ENCODE data around the gene HOXA9. TPM values are rescaled to one million over a fixed set of nuclear protein-coding genes. Genes with fewer than 3 reads are reported as not detected.

HOXA9 gene
- total RNA-seq, 3 donors from 2014 or later = 7.5 to 18.4 (median 9.0) TPM

DNA sequence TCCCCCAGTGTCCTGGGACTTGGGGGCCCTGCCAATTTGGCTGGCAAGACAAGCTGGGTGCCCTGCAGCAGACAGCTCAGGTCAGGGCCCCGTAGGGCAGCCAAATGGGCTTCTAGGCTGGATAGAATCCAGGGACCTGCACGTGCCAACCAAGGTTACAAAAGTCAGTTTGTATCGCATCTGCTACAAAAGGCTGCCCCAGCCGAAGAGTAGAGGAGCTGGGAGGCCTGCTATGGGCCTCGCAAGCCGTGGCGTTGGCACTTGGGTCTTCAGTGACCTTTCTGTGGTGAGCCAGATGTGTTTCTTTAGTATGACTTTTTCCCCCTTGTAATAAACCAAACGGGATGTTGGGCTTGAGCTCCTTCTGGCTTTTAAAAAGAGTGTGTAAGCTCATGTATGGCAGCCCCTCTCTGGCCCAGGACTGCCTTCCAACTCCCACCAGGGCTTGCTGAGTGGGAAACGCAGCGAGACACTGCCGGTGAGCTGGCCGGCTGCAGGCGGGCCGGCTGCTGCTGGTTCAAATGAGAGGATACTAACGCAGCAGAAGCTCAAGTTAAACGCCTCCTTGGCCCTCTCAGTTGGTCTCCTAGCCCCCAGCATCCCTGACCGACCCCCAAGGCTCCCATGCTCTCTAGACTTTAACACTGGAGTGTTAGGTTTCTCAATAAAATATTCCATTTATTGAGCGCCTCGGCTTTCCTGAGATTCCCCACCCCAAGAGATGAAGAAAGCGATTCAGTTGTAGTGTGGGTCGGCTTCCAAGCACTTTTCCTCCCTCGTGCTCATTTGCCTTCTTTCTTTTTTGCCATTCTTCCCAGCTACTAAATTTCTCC lies 11.8 kb upstream of the HOXA9 start:
- Histone ChIP-seq H3K9me3 (no peaks in the 10 kb centered on the region), H3K27ac (no peak overlapping the region), H3K36me3 (no peaks in the 10 kb centered on the region), H3K27me3 (peaks cover 8 to 78% of the 10 kb centered on the region in 2 donors), H3K4me1 (no peaks in the 10 kb centered on the region), H3K4me3 (peak overlapping the region in 1 of 3 donors; percentile 15)
- intact Hi-C loops (cut with DNase I; ENCODE audit: low total_unique reads) = loop anchor here (10.0 kb wide), 1 partner anchor 1322 kb away; no protein-coding TSS in a partner anchor
- no peak for TF ChIP-seq POLR2A (IDR thresholded peaks at IDR 0.05)
- TF ChIP-seq CTCF (IDR thresholded peaks at IDR 0.05) = no peak
- TF ChIP-seq POLR2AphosphoS5 (IDR thresholded peaks at IDR 0.05) = no peak
- DNase-seq (ENCODE audit: low spot score in 2 of 2) = no peak

- no peak overlapping the region for H3K27ac ChIP-seq
- no peak for DNase-seq (ENCODE audit: low spot score in 2 of 2)
- no peak for TF ChIP-seq CTCF (IDR thresholded peaks at IDR 0.05)
- no peak for TF ChIP-seq POLR2A (IDR thresholded peaks at IDR 0.05)
- TF ChIP-seq POLR2AphosphoS5 (IDR thresholded peaks at IDR 0.05) = no peak
- H3K4me3 ChIP-seq = peak overlapping the region in 1 of 3 donors; percentile 19
- peaks cover 3 to 71% of the 10 kb centered on the region in 2 donors for H3K27me3 ChIP-seq
- H3K9me3 ChIP-seq = no peaks in the 10 kb centered on the region
- H3K4me1 ChIP-seq = no peaks in the 10 kb centered on the region
- intact Hi-C loops (cut with DNase I; ENCODE audit: low total_unique reads) = loop anchor here (10.0 kb wide), 1 partner anchor 1322 kb away; no protein-coding TSS in a partner anchor
- H3K36me3 ChIP-seq = no peaks in the 10 kb centered on the region
Measured at GRCh38 chr7:27176524-27176845, 11.1 kb upstream of the HOXA9 start.

GRCh38 chr7:27175626-27176523 lies 10.5 kb upstream of the HOXA9 start:
- Histone ChIP-seq H3K4me3 (peak overlapping the region in 1 of 3 donors; percentile 19), H3K36me3 (no peaks in the 10 kb centered on the region), H3K27me3 (peaks cover 5 to 67% of the 10 kb centered on the region in 2 donors), H3K4me1 (no peaks in the 10 kb centered on the region), H3K27ac (no peak overlapping the region), H3K9me3 (no peaks in the 10 kb centered on the region)
- intact Hi-C loops (cut with DNase I; ENCODE audit: low total_unique reads) = loop anchor here (10.0 kb wide), 1 partner anchor 1321 kb away; no protein-coding TSS in a partner anchor
- peak in 1 of 2 donors; percentile 49 for DNase-seq (ENCODE audit: low spot score in 2 of 2)
- no peak for TF ChIP-seq POLR2A (IDR thresholded peaks at IDR 0.05)
- no peak for TF ChIP-seq CTCF (IDR thresholded peaks at IDR 0.05)
- TF ChIP-seq POLR2AphosphoS5 (IDR thresholded peaks at IDR 0.05) = no peak

GRCh38 chr7:27174874-27175625 lies 9.7 kb upstream of the HOXA9 start:
- intact Hi-C loops (cut with DNase I; ENCODE audit: low total_unique reads) = loop anchor here (10.0 kb wide), 1 partner anchor 1320 kb away; no protein-coding TSS in a partner anchor
- DNase-seq (ENCODE audit: low spot score in 2 of 2) = peak in 1 of 2 donors; percentile 42
- peaks cover 4 to 67% of the 10 kb centered on the region in 2 donors for H3K27me3 ChIP-seq
- TF ChIP-seq POLR2A (IDR thresholded peaks at IDR 0.05) = no peak
- no peak for TF ChIP-seq POLR2AphosphoS5 (IDR thresholded peaks at IDR 0.05)
- no peak for TF ChIP-seq CTCF (IDR thresholded peaks at IDR 0.05)
- H3K9me3 ChIP-seq = no peaks in the 10 kb centered on the region
- no peaks in the 10 kb centered on the region for H3K36me3 ChIP-seq
- no peak overlapping the region for H3K27ac ChIP-seq
- H3K4me1 ChIP-seq = no peaks in the 10 kb centered on the region
- H3K4me3 ChIP-seq = peak overlapping the region in 2 of 3 donors; percentile 62 to 76
